IgD-negative memory B cell (primary cell): Measurements from ENCODE around the gene FAM107B. TPM values are rescaled to one million over a fixed set of nuclear protein-coding genes. Genes with fewer than 3 reads are reported as not detected.
A peak's percentile ranks its signal among the peaks of the same experiment; 100 is the strongest.
"Not testable (repeated sequence)": the region's sequence is repeated elsewhere in the genome, so short reads cannot be mapped to it uniquely, and the experiment has no call there.

ENCODE experiments used
- H3K27ac Mint-ChIP-seq, 3 donors: one replicate each; pipeline ENCODE4 v1.8.0; 2020 to 2022; ENCODE audit warnings: mild to moderate bottlenecking in 3 of 3, mixed read lengths in 3 of 3, moderate library complexity in 1 of 3
- H3K27me3 Mint-ChIP-seq: one replicate; pipeline ENCODE4 v1.8.0; 2021; ENCODE audit warnings: mixed read lengths
- H3K36me3 Mint-ChIP-seq: one replicate; pipeline ENCODE4 v1.8.0; 2020; ENCODE audit warnings: mild to moderate bottlenecking, mixed read lengths
- H3K4me1 Mint-ChIP-seq, 3 donors: one replicate each; pipeline ENCODE4 v1.8.0; 2020 to 2022; ENCODE audit warnings: mixed read lengths in 3 of 3, mild to moderate bottlenecking in 1 of 3
- H3K4me3 Mint-ChIP-seq, 4 donors: one replicate each; pipeline ENCODE4 v1.8.0; 2020 to 2022; ENCODE audit warnings: mild to moderate bottlenecking in 4 of 4, mixed read lengths in 4 of 4, moderate library complexity in 3 of 4
- H3K9me3 Mint-ChIP-seq, 3 donors: one replicate each; pipeline ENCODE4 v1.8.0; 2020 to 2021; ENCODE audit warnings: mixed read lengths in 3 of 3, mild to moderate bottlenecking in 1 of 3
- polyA plus RNA-seq: library from polyadenylated mRNA; unstranded; fragments of 300-500 nt; fragmentation: Illumina TruSeq; gene quantifications from one replicate; pipeline ENCODE4 v1.2.3, GENCODE V29; 2021

FAM107B gene
- polyA plus RNA-seq, 1 donor from 2014 or later = 113 TPM

GRCh38 chr10:14736043-14736442 lies 38.7 kb downstream of the FAM107B start:
- Mint-ChIP-seq H3K27me3 (no peaks in the 10 kb centered on the region), H3K9me3 (no peaks in the 10 kb centered on the region), H3K4me3 (peak overlapping the region in 3 of 4 donors; percentile 34 to 89 (median 50)), H3K4me1 (peaks cover 27 to 43% (median 34%) of the 10 kb centered on the region in 3 donors), H3K27ac (peak overlapping the region; percentile 17 to 86 (median 65)), H3K36me3 (no peaks in the 10 kb centered on the region)

DNA sequence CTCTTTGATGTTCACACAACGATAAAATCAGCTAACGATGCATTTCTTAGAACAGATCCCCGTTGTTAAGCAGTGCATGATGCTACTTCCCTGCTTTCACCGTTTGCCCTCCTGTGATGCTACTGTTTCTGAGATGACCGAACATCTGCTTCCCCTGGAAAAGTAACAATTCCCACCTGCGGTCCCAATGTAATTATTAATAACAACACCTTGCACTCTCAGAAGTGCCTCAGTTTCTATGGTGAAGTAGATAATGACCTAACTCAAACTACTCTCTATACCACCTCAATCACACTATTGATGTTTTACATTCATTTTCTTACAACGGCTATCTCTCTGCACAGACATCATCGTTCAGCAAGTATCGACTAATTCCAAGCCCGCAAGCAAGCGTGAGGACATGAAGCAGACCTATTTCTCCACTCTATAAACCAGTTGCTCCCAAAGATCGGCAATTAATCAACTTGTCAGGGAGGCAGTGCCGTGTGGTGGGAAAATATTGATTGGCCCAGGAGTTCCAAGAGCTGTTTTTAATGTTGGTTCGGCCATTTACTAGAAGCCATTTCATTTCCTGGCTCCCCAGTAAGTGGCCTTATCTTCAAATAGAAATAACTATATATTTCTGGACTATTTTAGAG lies 42.7 kb downstream of the FAM107B start:
- Mint-ChIP-seq H3K9me3 (no peaks in the 10 kb centered on the region), H3K27me3 (no peaks in the 10 kb centered on the region), H3K27ac (no peak overlapping the region), H3K4me1 (peaks cover 15 to 22% (median 17%) of the 10 kb centered on the region in 3 donors), H3K4me3 (no peak overlapping the region), H3K36me3 (peaks cover 2% of the 10 kb centered on the region)

GRCh38 chr10:14728346-14728745 lies 46.4 kb downstream of the FAM107B start:
- no peak overlapping the region for H3K27ac Mint-ChIP-seq
- H3K27me3 Mint-ChIP-seq = no peaks in the 10 kb centered on the region
- H3K9me3 Mint-ChIP-seq = no peaks in the 10 kb centered on the region
- peaks cover 11 to 27% (median 19%) of the 10 kb centered on the region in 3 donors for H3K4me1 Mint-ChIP-seq
- no peak overlapping the region for H3K4me3 Mint-ChIP-seq
- peaks cover 2% of the 10 kb centered on the region for H3K36me3 Mint-ChIP-seq

- Mint-ChIP-seq H3K27ac (no peak overlapping the region), H3K4me1 (peaks cover 14 to 32% (median 23%) of the 10 kb centered on the region in 3 donors), H3K9me3 (no peaks in the 10 kb centered on the region), H3K4me3 (no peak overlapping the region), H3K27me3 (no peaks in the 10 kb centered on the region), H3K36me3 (peaks cover 2% of the 10 kb centered on the region)
These were observed 46.8 kb downstream of the FAM107B start for GRCh38 chr10:14727924-14728323.

GRCh38 chr10:14727465-14727864 lies 47.2 kb downstream of the FAM107B start:
- H3K27me3 Mint-ChIP-seq = no peaks in the 10 kb centered on the region
- no peak overlapping the region for H3K4me3 Mint-ChIP-seq
- H3K36me3 Mint-ChIP-seq = peaks cover 2% of the 10 kb centered on the region
- no peak overlapping the region for H3K27ac Mint-ChIP-seq
- H3K4me1 Mint-ChIP-seq = peaks cover 18 to 36% (median 28%) of the 10 kb centered on the region in 3 donors
- H3K9me3 Mint-ChIP-seq = no peaks in the 10 kb centered on the region

DNA sequence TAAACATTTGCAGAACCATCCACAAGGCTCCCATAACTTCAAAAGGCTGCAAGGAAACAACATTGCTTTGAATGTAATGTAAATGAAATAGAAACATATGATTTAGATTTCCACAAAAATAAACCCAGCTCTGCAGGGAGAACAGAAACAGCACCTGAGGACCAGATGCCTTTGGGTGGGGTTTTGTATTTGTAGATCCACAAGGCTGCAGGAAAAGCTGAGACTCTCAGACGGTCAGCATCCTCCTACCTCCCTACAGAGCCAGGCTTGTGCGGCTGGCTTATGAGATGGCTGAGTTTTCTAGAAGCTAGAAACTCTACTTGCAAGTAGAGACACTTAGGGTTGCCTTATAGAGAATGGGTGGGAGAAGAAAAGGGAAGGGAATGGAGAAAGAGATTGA lies 49.8 kb downstream of the FAM107B start:
- Mint-ChIP-seq H3K27ac (peak overlapping the region in 1 of 3 donors; percentile 60), H3K9me3 (no peaks in the 10 kb centered on the region), H3K27me3 (no peaks in the 10 kb centered on the region), H3K4me3 (no peak overlapping the region), H3K4me1 (peaks cover 19 to 40% (median 31%) of the 10 kb centered on the region in 3 donors), H3K36me3 (peaks cover 2% of the 10 kb centered on the region)

DNA sequence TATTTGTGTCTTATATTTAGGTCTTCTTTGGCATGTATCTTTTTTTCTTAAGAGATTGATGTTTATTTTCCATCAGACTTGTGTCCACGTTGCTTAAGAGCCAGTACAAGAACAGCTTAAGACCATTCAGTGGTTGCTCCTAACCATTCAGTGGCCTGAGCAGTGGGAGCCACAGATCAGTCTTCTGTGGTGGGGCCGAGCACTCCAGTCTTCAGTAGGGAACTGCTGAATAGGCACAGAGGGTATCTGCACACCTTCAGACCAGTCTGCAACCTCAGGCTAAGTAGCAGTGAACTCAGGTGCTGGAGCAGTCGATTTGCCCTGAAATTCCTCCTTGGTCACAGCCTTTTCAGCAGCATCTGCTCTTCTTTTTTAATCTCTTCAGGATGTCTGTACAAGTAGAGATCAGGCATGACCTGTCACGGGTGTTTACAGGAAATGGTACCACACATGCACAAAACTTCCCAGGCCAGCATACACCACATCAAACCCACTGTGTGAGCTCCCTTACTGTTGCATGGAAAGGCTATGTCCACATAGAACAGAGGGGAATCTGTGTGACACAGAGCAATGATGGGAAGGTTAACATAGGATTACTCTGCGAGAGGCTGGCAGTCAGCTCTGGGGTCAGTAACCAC lies 51.5 kb downstream of the FAM107B start:
- peaks cover 0 to 4% (median 0%) of the 10 kb centered on the region in 3 donors for H3K9me3 Mint-ChIP-seq
- peak overlapping the region in 2 of 3 donors; percentile 2 to 83 for H3K27ac Mint-ChIP-seq
- H3K4me1 Mint-ChIP-seq = peaks cover 19 to 36% (median 31%) of the 10 kb centered on the region in 3 donors
- peaks cover 2% of the 10 kb centered on the region for H3K36me3 Mint-ChIP-seq
- H3K4me3 Mint-ChIP-seq = peak overlapping the region in 2 of 4 donors; percentile 45 to 84
- no peaks in the 10 kb centered on the region for H3K27me3 Mint-ChIP-seq

DNA sequence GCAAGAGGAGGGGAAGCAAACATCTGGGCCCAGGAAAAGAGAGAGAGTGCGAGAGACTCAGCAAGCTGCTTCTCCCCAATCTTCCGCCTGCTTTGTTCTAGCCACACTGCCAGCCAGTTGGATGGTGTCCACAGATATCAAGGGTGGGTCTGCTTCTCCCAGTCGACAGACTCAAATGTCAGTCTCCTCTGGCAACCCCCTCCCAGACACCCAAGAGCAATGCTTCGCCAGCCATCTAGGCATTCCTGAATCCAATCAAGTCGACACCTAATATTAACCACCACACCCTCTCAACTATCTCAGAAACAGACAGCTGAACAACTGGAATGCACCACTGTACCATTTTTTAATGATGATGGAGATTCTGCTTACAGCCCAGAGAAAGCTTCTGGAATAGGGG lies 57.1 kb downstream of the FAM107B start:
- H3K9me3 Mint-ChIP-seq = peaks cover 0 to 4% (median 0%) of the 10 kb centered on the region in 3 donors
- no peak overlapping the region for H3K4me3 Mint-ChIP-seq
- H3K4me1 Mint-ChIP-seq = peaks cover 1 to 4% (median 4%) of the 10 kb centered on the region in 3 donors
- no peaks in the 10 kb centered on the region for H3K27me3 Mint-ChIP-seq
- H3K27ac Mint-ChIP-seq = no peak overlapping the region
- H3K36me3 Mint-ChIP-seq = no peaks in the 10 kb centered on the region

GRCh38 chr10:14712991-14713424 lies 61.7 kb downstream of the FAM107B start:
- no peaks in the 10 kb centered on the region for H3K9me3 Mint-ChIP-seq
- H3K4me3 Mint-ChIP-seq = no peak overlapping the region
- H3K4me1 Mint-ChIP-seq = peaks cover 0 to 2% (median 0%) of the 10 kb centered on the region in 3 donors
- H3K27me3 Mint-ChIP-seq = no peaks in the 10 kb centered on the region
- H3K36me3 Mint-ChIP-seq = peaks cover 2% of the 10 kb centered on the region
- no peak overlapping the region for H3K27ac Mint-ChIP-seq

- not testable (repeated sequence) for H3K9me3 Mint-ChIP-seq, H3K27me3 Mint-ChIP-seq, H3K4me1 Mint-ChIP-seq, H3K27ac Mint-ChIP-seq, H3K4me3 Mint-ChIP-seq, H3K36me3 Mint-ChIP-seq
These were observed 65.4 kb downstream of the FAM107B start for GRCh38 chr10:14709344-14709743.

DNA sequence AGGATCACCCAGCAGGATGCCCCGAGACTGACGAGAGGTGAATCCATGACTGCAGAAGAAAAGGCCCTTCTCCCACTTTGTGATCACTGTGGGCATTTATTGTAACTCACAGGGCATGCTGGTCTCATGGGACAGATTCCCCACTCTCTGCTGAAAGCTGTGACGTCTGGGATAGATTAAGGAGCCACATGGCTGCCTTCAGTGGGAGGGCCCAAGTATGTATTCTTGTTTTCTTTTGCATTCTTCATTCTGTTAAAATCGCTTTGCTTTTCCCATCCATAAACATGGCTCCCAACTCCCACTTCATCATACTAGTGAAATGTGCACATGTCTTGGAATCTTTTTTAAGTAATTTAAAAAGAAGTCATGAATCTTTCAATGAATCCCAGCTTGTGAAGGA lies 67.2 kb downstream of the FAM107B start:
- no peak overlapping the region for H3K27ac Mint-ChIP-seq
- peaks cover 2% of the 10 kb centered on the region for H3K36me3 Mint-ChIP-seq
- H3K9me3 Mint-ChIP-seq = no peaks in the 10 kb centered on the region
- peaks cover 6 to 9% (median 6%) of the 10 kb centered on the region in 3 donors for H3K4me1 Mint-ChIP-seq
- H3K4me3 Mint-ChIP-seq = no peak overlapping the region
- H3K27me3 Mint-ChIP-seq = no peaks in the 10 kb centered on the region

GRCh38 chr10:14705548-14706230 lies 69.0 kb downstream of the FAM107B start:
- no peaks in the 10 kb centered on the region for H3K27me3 Mint-ChIP-seq
- H3K4me3 Mint-ChIP-seq = no peak overlapping the region
- H3K4me1 Mint-ChIP-seq = peaks cover 6 to 9% (median 6%) of the 10 kb centered on the region in 3 donors
- H3K9me3 Mint-ChIP-seq = no peaks in the 10 kb centered on the region
- H3K27ac Mint-ChIP-seq = no peak overlapping the region
- peaks cover 2% of the 10 kb centered on the region for H3K36me3 Mint-ChIP-seq

- Mint-ChIP-seq H3K27ac (no peak overlapping the region), H3K4me1 (peaks cover 4 to 12% (median 6%) of the 10 kb centered on the region in 3 donors), H3K27me3 (no peaks in the 10 kb centered on the region), H3K36me3 (peaks cover 4% of the 10 kb centered on the region), H3K4me3 (no peak overlapping the region), H3K9me3 (peaks cover 0 to 2% (median 0%) of the 10 kb centered on the region in 3 donors)
These were observed 71.1 kb downstream of the FAM107B start for GRCh38 chr10:14703631-14704001.

- no peak overlapping the region for H3K4me3 Mint-ChIP-seq
- peaks cover 4% of the 10 kb centered on the region for H3K36me3 Mint-ChIP-seq
- peaks cover 4 to 16% (median 6%) of the 10 kb centered on the region in 3 donors for H3K4me1 Mint-ChIP-seq
- no peak overlapping the region for H3K27ac Mint-ChIP-seq
- peaks cover 0 to 2% (median 0%) of the 10 kb centered on the region in 3 donors for H3K9me3 Mint-ChIP-seq
- H3K27me3 Mint-ChIP-seq = no peaks in the 10 kb centered on the region
These were observed 73.2 kb downstream of the FAM107B start for GRCh38 chr10:14701466-14701865.

- peaks cover 5 to 16% (median 7%) of the 10 kb centered on the region in 3 donors for H3K4me1 Mint-ChIP-seq
These were observed 74.2 kb downstream of the FAM107B start for GRCh38 chr10:14700546-14700945.

More at GRCh38 chr10:14700546-14700945, 74.2 kb downstream of the FAM107B start:
- no peak overlapping the region for H3K4me3 Mint-ChIP-seq
- no peak overlapping the region for H3K27ac Mint-ChIP-seq
- no peaks in the 10 kb centered on the region for H3K27me3 Mint-ChIP-seq
- H3K9me3 Mint-ChIP-seq = peaks cover 0 to 2% (median 0%) of the 10 kb centered on the region in 3 donors
- H3K36me3 Mint-ChIP-seq = peaks cover 4% of the 10 kb centered on the region
